ENCODE measurements around the gene CRLF2. TPM values are rescaled to one million over a fixed set of nuclear protein-coding genes. Genes with fewer than 3 reads are reported as not detected.

CRLF2 gene
- total RNA-seq, 2 experiments from 2014 or later, result 0.80 to 3.3 TPM

- Histone ChIP-seq H3K36me3 (ENCODE audit: insufficient read depth, low read length) (no peaks in the 10 kb centered on the region), H4K20me1 (ENCODE audit: insufficient read depth, low read length) (no peaks in the 10 kb centered on the region), H2AFZ (ENCODE audit: low read length) (no peak overlapping the region), H3K79me2 (ENCODE audit: insufficient read depth, low read depth, low read length) (no peaks in the 10 kb centered on the region), H3K4me2 (ENCODE audit: low read length) (no peak overlapping the region), H3K27ac (ENCODE audit: low read depth, low read length, poor library complexity, severe bottlenecking) (no peak overlapping the region), H3K4me1 (ENCODE audit: insufficient read depth, low read length, poor library complexity, severe bottlenecking) (no peaks in the 10 kb centered on the region), H3K4me3 (ENCODE audit: low read depth, low read length, poor library complexity, severe bottlenecking) (no peak overlapping the region), H3K9me3 (ENCODE audit: low read length) (no peaks in the 10 kb centered on the region), H3K9me2 (ENCODE audit: insufficient read depth, low read length) (no peaks in the 10 kb centered on the region)
- TF ChIP-seq, protein P1, sequence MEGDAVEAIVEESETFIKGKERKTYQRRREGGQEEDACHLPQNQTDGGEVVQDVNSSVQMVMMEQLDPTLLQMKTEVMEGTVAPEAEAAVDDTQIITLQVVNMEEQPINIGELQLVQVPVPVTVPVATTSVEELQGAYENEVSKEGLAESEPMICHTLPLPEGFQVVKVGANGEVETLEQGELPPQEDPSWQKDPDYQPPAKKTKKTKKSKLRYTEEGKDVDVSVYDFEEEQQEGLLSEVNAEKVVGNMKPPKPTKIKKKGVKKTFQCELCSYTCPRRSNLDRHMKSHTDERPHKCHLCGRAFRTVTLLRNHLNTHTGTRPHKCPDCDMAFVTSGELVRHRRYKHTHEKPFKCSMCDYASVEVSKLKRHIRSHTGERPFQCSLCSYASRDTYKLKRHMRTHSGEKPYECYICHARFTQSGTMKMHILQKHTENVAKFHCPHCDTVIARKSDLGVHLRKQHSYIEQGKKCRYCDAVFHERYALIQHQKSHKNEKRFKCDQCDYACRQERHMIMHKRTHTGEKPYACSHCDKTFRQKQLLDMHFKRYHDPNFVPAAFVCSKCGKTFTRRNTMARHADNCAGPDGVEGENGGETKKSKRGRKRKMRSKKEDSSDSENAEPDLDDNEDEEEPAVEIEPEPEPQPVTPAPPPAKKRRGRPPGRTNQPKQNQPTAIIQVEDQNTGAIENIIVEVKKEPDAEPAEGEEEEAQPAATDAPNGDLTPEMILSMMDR (conservative IDR thresholded peaks at IDR 0.05; ENCODE audit: low read length), result no peak
- no peak for TF ChIP-seq EZH2phosphoT487 (IDR thresholded peaks at IDR 0.05; ENCODE audit: borderline replicate concordance, low read depth, low read length)
- DNase-seq (ENCODE audit: low spot score), result no peak
- no TSS peak for BruUV-seq (replicated peaks)
- POLR2A ChIA-PET, result no interaction called here
- CTCF ChIA-PET (ENCODE audit: unreplicated experiment), result no interaction called here
- intact Hi-C loops (cut with micrococcal nuclease; ENCODE audit: unreplicated experiment), result no loop called here
These were observed 10.2 kb upstream of the CRLF2 start for GRCh38 chrX:1222531-1223241.

DNA sequence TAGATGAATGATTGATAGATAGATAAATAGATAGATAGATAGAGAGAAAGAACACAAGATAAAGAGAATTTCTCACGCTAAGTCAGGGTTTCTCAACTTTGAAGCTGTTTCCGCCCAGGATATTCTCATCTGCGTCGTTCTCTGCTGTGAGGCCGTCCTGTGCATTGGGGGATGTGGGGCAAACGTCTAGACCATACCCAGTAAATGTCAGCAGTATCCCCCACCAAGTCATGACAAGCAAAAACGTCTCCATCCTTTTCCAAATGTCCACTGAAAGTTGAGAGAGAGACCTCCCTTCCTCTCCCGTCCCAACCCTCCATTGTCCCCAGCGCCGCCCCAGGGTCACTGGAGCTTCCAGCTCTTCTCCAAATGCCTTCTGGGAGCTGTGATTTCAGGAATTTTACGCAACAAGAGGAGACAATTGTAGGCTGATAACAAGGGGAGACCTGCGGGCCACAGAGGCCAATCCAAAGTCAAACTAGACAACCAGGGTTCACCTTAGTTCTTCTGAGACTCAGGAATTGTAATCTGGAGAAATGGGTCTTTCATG, 8.9 kb upstream of the CRLF2 start:
- CTCF ChIA-PET (ENCODE audit: unreplicated experiment), result no interaction called here
- DNase-seq (ENCODE audit: low spot score), result no peak
- no peak for TF ChIP-seq EZH2phosphoT487 (IDR thresholded peaks at IDR 0.05; ENCODE audit: borderline replicate concordance, low read depth, low read length)
- TF ChIP-seq, protein P1 (conservative IDR thresholded peaks at IDR 0.05; ENCODE audit: low read length), result no peak
- H3K36me3 ChIP-seq (ENCODE audit: insufficient read depth, low read length), result no peaks in the 10 kb centered on the region
- intact Hi-C loops (cut with micrococcal nuclease; ENCODE audit: unreplicated experiment), result no loop called here
- no peak overlapping the region for H2AFZ ChIP-seq (ENCODE audit: low read length)
- no peak overlapping the region for H3K4me3 ChIP-seq (ENCODE audit: low read depth, low read length, poor library complexity, severe bottlenecking)
- no peaks in the 10 kb centered on the region for H3K9me3 ChIP-seq (ENCODE audit: low read length)
- BruUV-seq (replicated peaks), result no TSS peak
- H3K27ac ChIP-seq (ENCODE audit: low read depth, low read length, poor library complexity, severe bottlenecking), result no peak overlapping the region
- POLR2A ChIA-PET, result no interaction called here
- H4K20me1 ChIP-seq (ENCODE audit: insufficient read depth, low read length), result no peaks in the 10 kb centered on the region
- H3K79me2 ChIP-seq (ENCODE audit: insufficient read depth, low read depth, low read length), result no peaks in the 10 kb centered on the region
- no peak overlapping the region for H3K4me2 ChIP-seq (ENCODE audit: low read length)
- peaks cover 6% of the 10 kb centered on the region for H3K4me1 ChIP-seq (ENCODE audit: insufficient read depth, low read length, poor library complexity, severe bottlenecking)
- no peaks in the 10 kb centered on the region for H3K9me2 ChIP-seq (ENCODE audit: insufficient read depth, low read length)

DNA sequence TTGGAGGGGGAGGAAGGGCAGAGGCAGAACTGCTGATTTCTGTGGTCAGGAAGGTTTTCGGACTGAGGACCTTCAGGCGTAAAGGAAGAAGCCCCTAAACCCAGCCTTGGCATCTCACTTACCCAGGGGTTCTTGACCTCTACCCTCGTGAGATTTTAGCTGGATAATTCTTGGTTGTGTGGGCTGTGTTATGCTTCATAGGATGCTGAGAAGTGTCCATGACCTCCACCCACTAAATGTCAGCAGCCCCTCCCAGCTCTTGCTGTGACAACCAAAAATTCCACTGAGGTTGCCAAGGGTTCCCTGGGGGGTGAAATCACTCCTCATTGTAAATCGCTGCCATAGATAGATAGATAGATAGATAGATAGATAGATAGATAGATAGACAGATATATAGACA, 5.8 kb upstream of the CRLF2 start:
- BruUV-seq (replicated peaks), result no TSS peak
- H3K9me2 ChIP-seq (ENCODE audit: insufficient read depth, low read length), result no peaks in the 10 kb centered on the region
- no peak for DNase-seq (ENCODE audit: low spot score)
- intact Hi-C loops (cut with micrococcal nuclease; ENCODE audit: unreplicated experiment), result no loop called here
- no peaks in the 10 kb centered on the region for H3K79me2 ChIP-seq (ENCODE audit: insufficient read depth, low read depth, low read length)
- no peak overlapping the region for H2AFZ ChIP-seq (ENCODE audit: low read length)
- ChIA-PET POLR2A (no interaction called here), CTCF (ENCODE audit: unreplicated experiment) (no interaction called here)
- H3K4me3 ChIP-seq (ENCODE audit: low read depth, low read length, poor library complexity, severe bottlenecking), result no peak overlapping the region
- peaks cover 32% of the 10 kb centered on the region for H3K4me1 ChIP-seq (ENCODE audit: insufficient read depth, low read length, poor library complexity, severe bottlenecking)
- no peak overlapping the region for H3K27ac ChIP-seq (ENCODE audit: low read depth, low read length, poor library complexity, severe bottlenecking)
- H3K9me3 ChIP-seq (ENCODE audit: low read length), result no peaks in the 10 kb centered on the region
- H4K20me1 ChIP-seq (ENCODE audit: insufficient read depth, low read length), result no peaks in the 10 kb centered on the region
- TF ChIP-seq, protein P1 (conservative IDR thresholded peaks at IDR 0.05; ENCODE audit: low read length), result no peak
- no peak for TF ChIP-seq EZH2phosphoT487 (IDR thresholded peaks at IDR 0.05; ENCODE audit: borderline replicate concordance, low read depth, low read length)
- no peaks in the 10 kb centered on the region for H3K36me3 ChIP-seq (ENCODE audit: insufficient read depth, low read length)
- H3K4me2 ChIP-seq (ENCODE audit: low read length), result no peak overlapping the region

All from OCI-LY7 (cell line).